ENCODE data around the gene UHRF2. TPM values are rescaled to one million over a fixed set of nuclear protein-coding genes. Genes with fewer than 3 reads are reported as not detected.

Gene UHRF2
- total RNA-seq, 4 donors from 2014 or later: 35.5 to 53.7 (median 45.9) TPM

DNA sequence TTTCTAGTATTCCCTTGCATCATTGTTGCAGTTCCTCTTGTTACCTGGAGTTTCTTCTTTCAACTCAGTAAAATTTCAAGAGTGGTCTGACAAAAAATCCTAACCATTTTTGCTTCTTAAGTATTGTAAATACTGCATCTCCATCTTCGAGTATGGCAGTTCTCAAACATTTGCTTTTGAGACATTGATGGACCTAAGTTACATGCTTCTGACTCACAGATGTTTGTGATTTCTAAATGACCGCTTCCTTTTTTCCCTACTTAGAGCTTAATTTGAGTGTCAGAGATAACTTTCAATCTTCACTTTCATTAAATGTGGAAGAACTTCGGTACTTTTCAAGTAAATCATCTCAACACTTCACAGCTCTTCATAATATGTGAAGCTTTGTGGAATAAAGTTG lies 4.2 kb downstream of the UHRF2 start:
- TF ChIP-seq CTCF (IDR thresholded peaks at IDR 0.05) (no peak), POLR2A (IDR thresholded peaks at IDR 0.05) (no peak)
- intact Hi-C loops (cut with DNase I; ENCODE audit: low total_unique reads): no loop called here
- H3K4me3 ChIP-seq (ENCODE audit: low read depth, poor library complexity, severe bottlenecking): no peak overlapping the region
- WGBS, 2 donors: 50 to 68% methylated on average over 3 of the region's 3 CpGs
- no peak for DNase-seq (ENCODE audit: low spot score in 2 of 2)

DNA sequence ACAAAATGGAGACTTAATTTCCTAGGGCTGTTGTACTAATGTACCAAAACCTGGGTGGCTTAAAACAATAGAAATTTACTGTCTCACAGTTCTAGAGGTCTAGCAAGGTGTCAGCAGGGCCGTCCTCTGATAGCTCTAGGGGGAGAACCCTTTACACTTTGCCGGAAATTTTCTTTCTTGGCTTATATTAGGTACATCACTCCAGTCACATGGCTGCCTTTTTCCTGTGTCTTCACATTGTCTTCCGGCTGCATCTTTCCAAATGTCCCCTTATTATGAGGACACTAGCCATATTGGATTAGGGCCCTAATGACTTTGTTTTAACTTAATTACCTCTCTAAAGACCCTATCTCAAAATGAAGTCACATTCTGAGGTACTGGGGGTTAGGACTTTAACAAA lies 5.8 kb downstream of the UHRF2 start:
- intact Hi-C loops (cut with DNase I; ENCODE audit: low total_unique reads): no loop called here
- no peak overlapping the region for H3K4me3 ChIP-seq (ENCODE audit: low read depth, poor library complexity, severe bottlenecking)
- WGBS, 2 donors: 74 to 89% methylated on average over 3 of the region's 3 CpGs
- TF ChIP-seq POLR2A (IDR thresholded peaks at IDR 0.05): no peak
- no peak for TF ChIP-seq CTCF (IDR thresholded peaks at IDR 0.05)
- DNase-seq (ENCODE audit: low spot score in 2 of 2): no peak

GRCh38 chr9:6424940-6425339 lies 11.9 kb downstream of the UHRF2 start:
- intact Hi-C loops (cut with DNase I; ENCODE audit: low total_unique reads): no loop called here
- TF ChIP-seq CTCF (IDR thresholded peaks at IDR 0.05) (no peak), POLR2A (IDR thresholded peaks at IDR 0.05) (no peak)
- DNase-seq (ENCODE audit: low spot score in 2 of 2): no peak
- no peak overlapping the region for H3K4me3 ChIP-seq (ENCODE audit: low read depth, poor library complexity, severe bottlenecking)
- 44 to 63% methylated on average over 1 of the region's 1 CpG for WGBS, 2 donors

DNA sequence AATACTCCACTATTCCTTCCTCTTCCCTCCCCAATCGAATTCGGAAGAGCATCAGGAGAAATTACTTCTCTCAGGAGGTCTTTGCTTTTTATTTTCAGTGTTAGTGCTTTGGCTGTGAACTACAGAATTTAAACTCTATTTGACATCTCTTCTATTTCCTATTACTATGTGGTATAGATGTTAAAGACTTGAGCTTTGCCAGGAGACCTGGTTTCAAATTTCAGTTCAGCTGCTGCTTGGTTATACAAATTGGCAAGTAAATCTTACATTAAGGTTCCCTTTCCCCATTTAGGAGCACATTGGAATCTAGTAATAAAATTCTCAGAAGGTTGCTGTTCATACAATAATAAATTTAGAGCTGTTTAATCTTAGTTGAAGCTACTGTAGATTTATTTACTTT lies 13.1 kb downstream of the UHRF2 start:
- 62 to 67% methylated on average over 2 of the region's 2 CpGs for WGBS, 2 donors
- intact Hi-C loops (cut with DNase I; ENCODE audit: low total_unique reads): no loop called here
- no peak for DNase-seq (ENCODE audit: low spot score in 2 of 2)
- no peak overlapping the region for H3K4me3 ChIP-seq (ENCODE audit: low read depth, poor library complexity, severe bottlenecking)
- TF ChIP-seq CTCF (IDR thresholded peaks at IDR 0.05) (no peak), POLR2A (IDR thresholded peaks at IDR 0.05) (no peak)

- no peak for DNase-seq (ENCODE audit: low spot score in 2 of 2)
- no peak overlapping the region for H3K4me3 ChIP-seq (ENCODE audit: low read depth, poor library complexity, severe bottlenecking)
- WGBS, 2 donors: 85 to 92% methylated on average over 11 of the region's 11 CpGs
- intact Hi-C loops (cut with DNase I; ENCODE audit: low total_unique reads): no loop called here
- TF ChIP-seq POLR2A (IDR thresholded peaks at IDR 0.05): no peak
- no peak for TF ChIP-seq CTCF (IDR thresholded peaks at IDR 0.05)
Observed at GRCh38 chr9:6428940-6429889, 16.2 kb downstream of the UHRF2 start.
